Suppressor macrophage (primary cell): ENCODE measurements around the gene ABCD1.

Source experiments
- DNase-seq, 4 experiments: peaks; one replicate each; pipeline ENCODE4 v3.0.0-alpha.2; 2020 to 2022

ABCD1 gene

DNA sequence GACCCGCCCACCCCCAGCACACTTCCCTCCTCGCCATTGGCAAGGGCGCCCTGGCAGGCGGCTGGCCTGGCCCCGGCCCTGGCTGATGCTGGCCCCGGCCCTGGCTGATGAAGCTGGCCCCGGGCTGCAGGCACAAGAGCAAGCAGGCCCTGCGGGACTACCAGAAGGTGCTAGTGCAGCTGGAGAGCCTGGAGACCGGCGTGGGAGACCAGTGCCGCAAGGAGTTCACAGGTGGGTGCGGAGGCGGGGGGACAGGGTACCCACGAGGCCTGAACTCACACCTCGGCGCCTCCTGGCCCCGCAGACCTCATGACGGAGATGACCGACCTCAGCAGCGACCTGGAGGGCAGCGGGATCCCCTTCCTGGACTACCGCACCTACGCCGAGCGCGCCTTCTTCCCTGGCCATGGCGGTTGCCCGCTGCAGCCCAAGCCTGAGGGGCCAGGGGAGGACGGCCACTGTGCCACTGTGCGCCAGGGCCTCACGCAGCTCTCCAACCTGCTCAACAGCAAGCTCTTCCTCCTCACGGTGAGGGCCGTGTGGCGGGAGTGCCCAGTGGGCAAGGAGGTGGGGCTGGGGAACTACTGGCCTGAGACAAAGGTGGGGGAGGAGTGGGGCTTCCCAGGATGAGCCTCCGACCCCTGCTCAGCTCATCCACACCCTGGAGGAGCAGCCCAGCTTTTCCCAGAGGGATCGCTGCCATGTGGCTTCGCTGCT is 50.1 kb downstream of the ABCD1 start:
- no peak for DNase-seq

DNA sequence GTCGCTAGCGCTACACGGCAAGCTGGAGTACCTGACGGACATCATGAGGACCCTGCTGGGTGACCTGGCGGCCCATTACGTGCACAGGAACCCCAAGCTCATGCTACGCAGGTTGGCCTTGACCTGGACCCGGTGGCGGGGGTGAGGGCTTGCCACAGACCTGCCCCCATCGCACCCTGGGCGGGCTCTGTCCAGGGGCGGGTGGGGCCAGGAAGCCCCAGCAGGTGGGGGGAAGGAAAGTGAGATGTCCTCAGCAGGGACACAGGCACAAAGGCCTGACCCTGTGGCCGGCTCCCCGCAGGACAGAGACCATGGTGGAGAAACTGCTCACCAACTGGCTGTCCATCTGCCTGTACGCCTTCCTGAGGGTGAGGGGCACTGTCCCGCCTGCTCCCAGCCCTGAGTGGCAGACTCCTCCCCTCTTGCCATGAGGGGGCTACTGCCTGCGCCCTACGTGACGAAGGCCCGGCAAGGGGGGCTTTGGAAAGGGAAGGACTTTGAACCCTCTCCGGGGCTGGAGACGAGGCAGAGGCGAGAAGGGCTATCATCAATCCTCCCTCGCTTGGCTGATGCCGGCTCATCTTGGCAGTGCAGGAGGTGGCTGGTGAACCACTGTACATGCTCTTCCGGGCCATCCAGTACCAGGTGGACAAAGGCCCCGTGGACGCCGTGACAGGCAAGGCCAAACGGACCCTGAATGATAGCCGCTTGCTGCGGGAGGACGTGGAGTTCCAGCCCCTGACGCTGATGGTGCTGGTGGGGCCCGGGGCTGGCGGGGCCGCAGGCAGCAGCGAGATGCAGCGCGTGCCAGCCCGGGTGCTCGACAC is 50.9 kb downstream of the ABCD1 start:
- DNase-seq = no peak

DNA sequence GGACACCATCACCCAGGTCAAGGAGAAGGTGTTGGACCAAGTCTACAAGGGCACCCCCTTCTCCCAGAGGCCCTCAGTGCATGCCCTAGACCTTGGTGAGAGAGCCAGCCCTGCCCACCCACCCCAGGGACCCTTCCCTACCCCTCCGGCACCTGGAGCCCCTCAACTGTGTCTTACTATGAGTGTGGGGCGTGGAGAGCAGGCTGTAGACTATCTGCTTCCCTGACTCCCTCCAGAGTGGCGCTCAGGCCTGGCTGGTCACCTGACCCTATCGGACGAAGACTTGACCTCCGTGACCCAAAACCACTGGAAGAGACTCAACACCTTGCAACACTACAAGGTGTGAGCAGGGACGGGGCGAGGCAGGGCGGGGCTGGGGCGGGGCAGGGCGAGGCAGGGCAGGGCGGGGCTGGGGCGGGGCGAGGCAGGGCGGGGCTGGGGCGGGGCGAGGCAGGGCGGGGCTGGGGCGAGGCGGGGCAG is 51.5 kb downstream of the ABCD1 start:
- no peak for DNase-seq

DNA sequence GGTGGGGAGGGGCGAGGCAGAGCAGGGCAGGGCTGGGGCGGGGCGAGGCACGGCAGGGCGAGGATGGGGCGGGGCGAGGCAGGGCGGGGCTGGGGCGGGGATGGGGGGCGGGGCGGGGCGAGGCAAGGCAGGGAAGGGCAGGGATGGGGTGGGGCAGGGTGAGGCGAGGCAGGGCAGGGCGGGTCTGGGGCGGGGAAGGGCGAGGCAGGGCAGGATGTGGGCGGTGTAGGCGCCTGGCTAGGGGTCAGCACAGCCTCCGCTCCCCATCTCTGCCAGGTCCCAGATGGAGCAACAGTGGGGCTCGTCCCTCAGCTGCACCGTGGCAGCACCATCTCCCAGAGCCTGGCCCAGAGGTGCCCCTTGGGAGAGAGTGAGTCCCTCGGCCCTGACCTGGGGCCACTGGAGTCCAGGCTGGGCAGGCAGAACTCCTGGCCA is 52.0 kb downstream of the ABCD1 start:
- DNase-seq = no peak

DNA sequence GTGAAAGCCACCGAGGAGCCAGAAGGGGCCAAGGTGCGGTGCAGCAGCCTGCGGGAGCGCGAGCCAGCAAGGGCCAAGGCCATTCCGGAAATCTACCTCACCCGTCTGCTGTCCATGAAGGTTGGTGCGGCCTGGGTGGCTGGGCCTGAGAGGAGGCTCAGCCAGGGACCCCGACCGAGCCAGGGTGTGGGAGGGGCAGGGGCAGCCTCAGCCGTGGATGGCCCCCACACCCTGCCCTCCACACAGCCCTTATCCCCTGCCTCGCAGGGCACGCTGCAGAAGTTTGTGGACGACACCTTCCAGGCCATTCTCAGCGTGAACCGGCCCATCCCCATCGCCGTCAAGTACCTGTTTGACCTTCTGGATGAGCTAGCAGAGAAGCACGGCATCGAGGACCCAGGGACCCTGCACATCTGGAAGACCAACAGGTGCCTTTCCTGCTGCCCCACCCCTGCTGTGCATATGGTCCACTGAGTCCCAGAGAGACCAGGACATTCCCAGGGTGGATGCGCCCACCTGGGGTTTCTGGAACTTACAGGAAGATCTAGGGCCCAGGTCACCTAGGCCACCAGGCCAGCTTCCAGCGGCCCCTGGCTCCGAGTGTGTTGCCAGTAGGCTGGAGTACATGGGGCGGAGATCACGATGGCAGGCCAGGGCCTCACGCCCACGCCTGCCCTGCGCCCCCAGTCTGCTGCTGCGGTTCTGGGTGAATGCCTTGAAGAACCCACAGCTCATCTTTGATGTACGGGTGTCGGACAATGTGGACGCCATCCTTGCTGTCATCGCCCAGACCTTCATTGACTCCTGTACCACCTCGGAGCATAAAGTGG is 52.8 kb downstream of the ABCD1 start:
- no peak for DNase-seq

DNA sequence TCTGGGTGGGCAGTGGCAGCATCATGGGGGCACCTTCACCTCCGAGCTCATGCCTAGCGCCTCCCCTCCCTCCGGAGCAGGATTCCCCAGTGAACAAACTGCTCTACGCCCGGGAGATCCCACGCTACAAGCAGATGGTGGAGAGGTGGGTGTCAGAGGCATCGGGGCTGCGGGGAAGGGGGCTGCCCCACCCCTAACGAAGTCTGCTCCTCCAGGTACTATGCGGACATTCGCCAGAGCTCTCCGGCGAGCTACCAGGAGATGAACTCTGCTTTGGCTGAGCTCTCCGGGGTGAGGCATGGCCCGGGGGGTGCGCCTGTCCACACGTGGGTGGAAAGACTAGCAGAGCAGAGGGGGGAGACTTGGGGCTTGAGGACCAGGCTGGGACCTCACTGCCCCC is 53.5 kb downstream of the ABCD1 start:
- DNase-seq = no peak

DNA sequence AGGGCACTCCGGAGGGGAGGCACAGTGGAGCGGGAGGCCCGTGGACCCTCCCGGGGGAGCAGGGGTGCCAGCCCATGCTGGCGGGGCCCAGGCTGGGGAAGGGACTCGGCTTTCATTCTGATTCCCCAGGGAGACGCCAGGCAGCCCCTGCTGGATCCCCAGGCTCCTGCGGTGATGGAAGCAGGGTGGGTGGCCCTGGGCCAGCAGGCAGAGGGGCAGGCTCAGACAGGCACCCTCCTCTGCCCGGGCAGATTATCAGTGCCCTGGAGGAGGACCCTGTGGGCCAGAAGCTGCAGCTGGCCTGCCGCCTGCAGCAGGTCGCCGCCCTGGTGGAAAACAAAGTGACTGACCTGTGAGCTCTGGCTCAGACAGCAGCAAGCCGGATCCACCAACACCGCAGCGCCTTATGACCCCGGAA is 54.0 kb downstream of the ABCD1 start:
- DNase-seq = peak in 1 of 4 experiments; percentile 19

DNA sequence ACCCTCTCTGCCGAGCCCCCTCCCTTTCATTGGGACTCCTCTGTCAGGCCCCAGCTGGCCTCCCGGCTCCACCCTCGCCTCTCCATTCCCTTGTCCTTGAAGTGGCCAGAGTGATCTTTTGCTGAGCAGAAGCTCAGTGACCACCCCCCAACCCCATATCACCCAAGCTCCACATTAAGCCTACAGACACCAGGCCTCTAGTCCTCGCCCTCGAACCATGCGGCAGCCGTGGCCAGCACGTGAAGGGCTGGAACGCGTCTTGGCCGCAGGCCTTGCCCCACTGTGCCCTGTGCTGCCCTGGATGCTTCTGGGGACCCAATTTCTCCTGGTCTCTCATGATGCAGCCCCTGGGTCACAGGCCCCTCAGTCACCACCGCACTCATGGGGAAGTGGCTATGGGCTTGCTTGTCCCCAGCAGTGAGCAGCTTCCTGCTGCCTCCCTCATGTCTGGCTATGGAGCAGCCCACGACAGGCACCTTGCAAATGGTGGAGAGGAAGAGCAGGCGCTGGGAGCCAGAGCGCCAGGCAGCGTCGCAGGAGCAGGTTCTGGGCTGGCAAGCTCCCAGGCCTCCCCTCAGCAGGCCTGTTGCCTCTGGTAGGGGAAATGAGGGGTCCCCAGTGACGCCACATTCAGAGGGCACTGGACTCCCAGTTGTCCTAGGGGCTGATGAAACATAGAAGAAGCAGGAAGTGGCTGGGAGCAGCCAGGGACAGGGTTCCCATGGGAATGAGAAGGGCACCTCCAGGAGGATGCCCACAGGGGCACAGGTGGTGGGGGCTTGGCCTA is 55.4 kb downstream of the ABCD1 start:
- peak; percentile 2 to 43 (median 22) for DNase-seq

DNA sequence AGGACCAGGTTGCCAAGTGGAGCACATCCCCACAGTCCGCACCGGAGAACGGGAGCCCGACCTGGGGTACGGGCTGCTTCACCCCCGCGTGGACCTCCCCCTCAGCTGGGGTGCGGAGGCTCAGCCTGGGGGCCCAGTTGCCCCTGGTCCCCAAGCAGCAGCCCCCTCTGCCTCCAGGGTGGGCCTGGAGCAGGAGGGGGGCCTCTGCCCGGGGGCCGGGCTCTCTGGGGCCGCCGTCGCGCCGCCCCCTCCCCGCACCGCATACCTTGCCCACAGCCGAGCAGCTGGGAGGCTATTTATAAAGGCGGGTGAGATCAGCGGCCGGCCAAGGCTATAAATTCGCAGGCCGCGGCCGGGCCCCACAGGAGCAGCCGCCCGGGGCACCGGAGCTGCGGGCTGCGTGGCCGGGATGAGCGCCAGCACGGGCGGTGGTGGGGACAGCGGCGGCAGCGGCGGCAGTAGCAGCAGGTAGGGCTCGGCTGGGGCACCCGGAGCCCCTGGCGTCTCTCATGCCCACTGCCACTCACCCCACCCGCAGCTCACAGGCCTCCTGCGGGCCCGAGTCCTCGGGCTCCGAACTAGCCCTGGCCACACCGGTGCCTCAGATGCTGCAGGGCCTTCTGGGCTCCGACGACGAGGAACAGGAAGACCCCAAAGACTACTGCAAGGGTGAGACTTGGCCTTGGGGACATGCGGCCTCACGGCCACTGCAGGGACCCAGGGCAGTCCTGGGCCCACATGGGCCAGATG is 56.2 kb downstream of the ABCD1 start, which contains the start of gene SRPK3:
TSS of gene SRPK3 (plus strand) at position 364 of the 750 bp plus-strand sequence. CDS start at position 410, 46 bp downstream.
- no peak for DNase-seq

DNA sequence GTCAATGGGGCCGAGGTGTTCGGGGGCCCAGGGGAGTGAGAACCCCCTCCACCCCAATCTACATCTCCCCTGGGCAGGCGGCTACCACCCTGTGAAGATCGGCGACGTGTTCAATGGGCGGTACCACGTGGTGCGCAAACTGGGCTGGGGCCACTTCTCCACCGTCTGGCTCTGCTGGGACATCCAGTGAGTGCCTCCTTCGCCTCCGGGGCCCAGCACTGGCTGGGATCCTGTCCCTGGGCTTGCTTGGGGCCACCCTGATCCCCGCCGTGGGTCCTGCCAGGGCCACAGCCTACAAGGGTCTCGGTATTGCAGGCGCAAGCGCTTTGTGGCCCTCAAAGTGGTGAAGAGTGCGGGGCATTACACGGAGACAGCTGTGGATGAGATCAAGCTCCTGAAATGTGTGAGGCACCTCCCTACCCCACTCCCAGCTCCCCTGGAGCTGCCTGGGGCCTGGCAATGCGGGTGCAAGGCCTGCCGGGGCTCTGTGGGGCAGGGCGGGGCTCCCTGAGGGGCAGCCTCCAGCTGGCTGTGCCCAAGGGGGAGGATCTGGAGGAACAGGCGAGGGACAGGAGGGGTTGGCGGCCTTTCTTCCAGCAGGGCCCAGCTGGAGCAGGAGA is 56.9 kb downstream of the ABCD1 start:
- no peak for DNase-seq

DNA sequence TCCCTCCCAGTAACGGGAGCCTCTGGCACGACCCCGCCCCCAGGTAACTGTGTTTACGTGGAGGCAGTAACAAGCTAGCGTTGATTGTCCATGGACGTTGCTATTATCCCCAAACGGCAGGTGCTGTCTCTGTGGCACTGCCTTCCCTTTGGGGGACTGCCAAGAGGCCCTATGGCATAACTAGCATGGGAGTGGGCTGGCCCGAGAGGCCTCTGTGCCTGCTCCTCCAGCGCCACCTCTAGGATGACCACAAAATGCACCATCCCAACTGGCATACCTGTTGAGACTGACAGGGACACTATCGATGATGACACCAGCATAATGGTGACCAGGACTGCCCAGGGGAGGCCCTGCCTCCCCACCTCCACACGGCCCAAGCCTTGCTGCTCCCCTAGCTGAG is 57.7 kb downstream of the ABCD1 start:
- no peak for DNase-seq

DNA sequence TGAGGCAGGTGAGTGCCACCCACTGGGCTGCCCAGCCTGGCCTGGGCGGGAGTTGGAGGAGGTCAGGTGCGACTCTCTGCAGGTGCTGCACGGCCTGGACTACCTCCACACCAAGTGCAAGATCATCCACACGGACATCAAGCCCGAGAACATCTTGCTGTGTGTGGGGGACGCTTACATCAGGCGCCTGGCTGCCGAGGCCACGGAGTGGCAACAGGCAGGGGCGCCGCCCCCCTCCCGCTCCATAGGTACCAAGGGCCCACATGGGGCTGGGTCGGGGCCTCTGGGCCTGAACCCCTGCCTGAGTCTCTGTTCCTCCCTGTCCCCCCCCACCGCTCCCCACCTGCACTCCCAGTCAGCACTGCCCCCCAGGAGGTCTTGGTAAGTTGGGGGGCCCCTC is 58.2 kb downstream of the ABCD1 start:
- DNase-seq = no peak

DNA sequence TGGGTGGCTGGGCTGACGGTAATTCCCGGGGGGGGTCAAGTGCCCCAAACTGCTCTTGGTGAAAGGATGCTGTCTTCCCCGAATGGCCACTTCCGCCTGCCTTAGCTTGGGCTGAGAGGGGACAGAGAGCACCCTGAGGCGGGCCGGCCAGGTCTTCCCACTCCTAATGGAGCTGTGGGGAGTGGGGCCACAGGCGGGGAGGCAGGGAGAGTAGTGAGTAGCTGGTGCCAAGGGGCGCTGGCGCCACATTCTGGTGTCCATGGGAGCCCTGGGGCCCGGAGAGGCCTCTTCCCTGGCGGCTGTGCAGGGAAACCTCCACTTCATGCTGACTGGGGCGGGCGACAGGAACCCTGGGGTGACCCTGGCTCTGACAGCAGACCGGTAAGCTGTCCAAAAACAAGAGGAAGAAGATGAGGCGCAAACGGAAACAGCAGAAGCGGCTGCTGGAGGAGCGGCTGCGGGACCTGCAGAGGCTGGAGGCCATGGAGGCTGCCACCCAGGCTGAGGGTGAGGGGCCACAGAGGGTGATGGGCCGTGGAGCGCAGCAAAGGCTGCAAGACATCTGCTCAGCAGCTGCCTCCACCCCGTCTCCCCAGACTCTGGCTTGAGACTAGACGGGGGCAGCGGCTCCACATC is 58.8 kb downstream of the ABCD1 start:
- DNase-seq = no peak

DNA sequence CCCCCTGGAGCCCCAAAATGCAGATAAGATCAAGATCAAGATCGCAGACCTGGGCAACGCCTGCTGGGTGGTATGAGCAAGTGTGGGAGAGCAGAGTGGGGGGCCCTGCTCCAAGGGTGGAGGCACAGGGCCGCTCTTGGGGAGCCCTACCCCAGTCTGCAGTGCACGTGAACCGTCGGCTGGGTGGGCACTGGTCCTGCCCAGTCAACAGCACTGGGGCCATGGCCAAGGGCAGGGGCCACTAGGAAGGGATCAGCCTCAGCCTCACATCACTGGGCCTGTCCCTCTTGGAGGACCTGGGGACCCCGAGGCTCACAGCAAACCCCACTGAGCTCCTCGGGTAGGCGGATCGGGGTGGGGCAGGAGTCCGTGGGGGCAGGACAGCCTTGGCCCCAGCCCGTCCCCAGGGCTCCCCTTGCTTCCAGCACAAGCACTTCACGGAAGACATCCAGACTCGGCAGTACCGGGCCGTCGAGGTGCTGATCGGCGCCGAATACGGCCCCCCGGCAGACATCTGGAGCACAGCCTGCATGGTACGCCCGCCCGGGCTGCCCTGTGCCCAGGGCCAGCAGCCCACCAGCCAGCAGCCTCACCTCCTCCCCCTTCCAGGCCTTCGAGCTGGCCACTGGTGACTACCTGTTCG is 59.8 kb downstream of the ABCD1 start:
- no peak for DNase-seq

DNA sequence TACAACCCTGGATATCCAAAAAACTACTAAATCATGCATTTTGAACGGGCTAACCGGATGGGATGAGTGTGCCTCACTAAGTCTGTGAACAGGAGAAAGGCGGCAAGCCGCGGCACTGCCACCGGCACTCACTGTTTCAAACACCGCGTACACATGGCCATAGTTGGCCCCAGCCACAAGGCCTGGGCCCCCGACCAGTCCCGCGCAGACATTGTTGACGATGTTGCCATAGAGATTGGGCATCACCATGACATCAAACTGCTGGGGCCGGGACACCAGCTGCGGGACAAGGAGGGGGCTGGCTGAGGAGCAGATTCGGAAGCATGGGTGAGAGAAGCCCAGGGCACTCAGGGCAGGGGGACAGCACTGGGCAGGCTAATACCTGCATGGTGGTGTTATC is 62.0 kb downstream of the ABCD1 start:
- no peak for DNase-seq

DNA sequence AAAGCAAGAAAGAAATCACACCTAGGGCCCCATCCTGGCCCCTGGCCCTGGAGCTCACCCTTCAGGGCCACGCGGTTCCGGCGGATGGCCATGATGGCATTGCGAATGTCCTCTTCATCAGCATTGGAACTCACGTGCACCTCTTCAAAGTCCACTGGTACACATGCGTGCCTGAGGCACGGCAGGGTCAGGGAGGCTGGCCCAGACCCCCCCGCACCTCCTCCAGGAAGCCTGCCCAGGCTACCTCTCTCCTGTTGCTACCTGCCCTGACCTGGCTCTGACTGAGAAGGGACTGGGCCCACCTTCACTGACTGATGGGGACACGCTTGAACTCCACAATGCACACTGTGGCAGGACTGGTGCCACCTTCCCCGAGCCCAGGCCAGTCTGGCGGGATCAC is 65.0 kb downstream of the ABCD1 start:
- DNase-seq = no peak

DNA sequence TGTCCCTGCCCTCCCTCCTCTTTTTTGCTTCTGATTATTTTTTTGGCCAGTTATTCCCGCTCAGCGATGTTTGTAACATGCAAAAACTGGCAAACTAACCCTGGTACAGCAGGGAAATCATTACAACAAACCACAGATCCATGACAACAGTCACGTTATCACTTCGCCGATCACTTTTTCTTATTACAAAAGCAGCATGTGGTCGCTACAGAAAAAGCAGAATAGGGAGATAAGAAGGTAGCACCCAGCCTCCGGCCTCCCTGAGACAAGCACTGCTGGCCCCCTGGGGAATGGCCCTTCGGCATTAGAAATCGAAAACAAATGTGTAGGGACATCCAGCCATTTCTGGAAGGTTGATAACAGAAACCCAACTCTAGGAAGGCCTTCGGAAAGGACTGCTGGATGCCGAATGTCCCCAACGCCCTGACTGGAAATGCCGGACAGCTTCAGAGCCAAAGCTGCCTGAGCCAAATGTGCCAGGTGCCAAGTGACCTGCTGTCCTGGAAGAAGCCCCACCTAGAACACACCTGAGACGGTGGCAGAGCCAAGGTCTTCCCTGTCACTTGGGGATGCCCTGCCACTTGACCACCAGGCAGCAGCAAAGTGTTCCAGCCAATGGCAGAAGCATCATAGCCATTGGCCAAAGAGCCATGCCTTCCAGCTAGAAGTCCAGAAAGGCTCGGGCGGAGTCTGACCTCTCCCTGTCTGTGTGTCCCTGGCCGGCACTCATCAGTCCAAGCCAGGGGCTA is 66.6 kb downstream of the ABCD1 start:
- no peak for DNase-seq

DNA sequence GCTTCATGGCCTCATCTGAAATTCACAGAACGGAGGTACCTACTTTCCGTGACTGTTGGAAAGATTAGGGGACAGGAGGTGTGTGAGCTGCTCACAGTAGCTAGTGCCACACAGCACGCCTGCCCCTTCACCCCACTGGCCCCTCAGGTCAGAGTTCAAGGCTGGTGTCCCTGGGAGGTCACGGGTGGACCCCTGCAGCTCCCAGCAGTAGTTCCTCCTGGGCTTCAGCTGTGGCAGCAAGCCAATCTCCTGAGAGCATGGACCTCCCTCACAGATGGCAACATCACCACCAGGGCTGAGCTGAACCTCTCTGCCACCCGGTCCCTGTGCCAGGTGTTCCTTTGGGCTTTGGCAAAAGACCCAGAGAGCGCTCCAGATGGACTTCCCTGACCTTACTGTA is 67.7 kb downstream of the ABCD1 start:
- DNase-seq = no peak

DNA sequence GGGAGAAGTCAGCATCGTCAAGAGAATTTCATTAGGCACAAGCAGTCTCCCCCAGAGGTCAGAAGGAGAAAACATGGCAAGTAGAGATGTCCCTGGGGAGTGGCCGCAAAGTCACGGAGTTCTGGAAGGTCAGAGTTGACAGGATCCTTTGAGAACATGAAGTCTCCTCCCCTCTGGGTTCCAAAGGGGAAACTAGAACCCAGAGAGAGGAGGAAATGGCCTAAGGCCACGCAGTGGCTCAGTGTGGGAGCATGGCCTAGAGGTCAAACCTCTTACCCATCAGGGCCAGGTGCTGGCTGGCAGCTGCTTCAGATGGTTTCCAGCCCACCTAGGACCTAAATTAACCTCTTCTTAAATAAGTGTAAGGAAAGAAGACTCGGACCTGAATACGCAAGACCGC is 68.6 kb downstream of the ABCD1 start:
- DNase-seq = peak; percentile 55 to 73 (median 72)
